ENCODE results near the gene NUCB1. TPM values are rescaled to one million over a fixed set of nuclear protein-coding genes. Genes with fewer than 3 reads are reported as not detected.

Gene NUCB1
- total and polyA plus RNA-seq, 9 of the 15 experiments (the other 6 are each of a cell fraction or from before 2014, with no cell fraction given), result 3.1 to 153 (median 71.7) TPM

- TF ChIP-seq CUX1 (CRISPR knock-in tag; IDR thresholded peaks at IDR 0.05) (no peak), ZNF3 (CRISPR knock-in tag; IDR thresholded peaks at IDR 0.05) (no peak), REST (IDR thresholded peaks at IDR 0.05; ENCODE audit: borderline replicate concordance) (no peak), REST (CRISPR knock-in tag; IDR thresholded peaks at IDR 0.05; ENCODE audit: low read depth) (peak; percentile 70; the same call in 1 of the 2 replicates), U2AF1 (optimal IDR thresholded peaks at IDR 0.05; ENCODE audit: low read depth, low read length) (no peak), HNRNPUL1 (IDR thresholded peaks at IDR 0.05; ENCODE audit: low read length) (no peak), MTA2 (IDR thresholded peaks at IDR 0.05; ENCODE audit: low read depth) (no peak), HDAC6 (IDR thresholded peaks at IDR 0.05; ENCODE audit: low read depth, low read length) (no peak), ZFP1 (CRISPR knock-in tag; IDR thresholded peaks at IDR 0.05) (no peak), ARNT (IDR thresholded peaks at IDR 0.05) (peak; percentile 21 to 49; a peak in 3 of 4 replicates), ZBTB7A (IDR thresholded peaks at IDR 0.05; ENCODE audit: borderline replicate concordance, control insufficient read depth, low read depth, low read length) (peak; percentile 92), CBFA2T2 (conservative IDR thresholded peaks at IDR 0.05) (peak; percentile 47; the same call in 1 of the 2 replicates), C11orf30 (IDR thresholded peaks at IDR 0.05; ENCODE audit: low read depth) (peak; percentile 96), EP300 (IDR thresholded peaks at IDR 0.05; ENCODE audit: low read length) (peak; percentile 77; the same call in 1 of the 2 replicates), ELK3 (CRISPR knock-in tag; IDR thresholded peaks at IDR 0.05) (no peak)
These were observed 27.8 kb upstream of the NUCB1 start, which contains the start of gene PPP1R15A (continued) for GRCh38 chr19:48872182-48872883.
